Right cardiac atrium (tissue), 5 donors: ENCODE data around the gene CHRNG. TPM values are rescaled to one million over a fixed set of nuclear protein-coding genes. Genes with fewer than 3 reads are reported as not detected.
A peak's percentile ranks its signal among the peaks of the same experiment; 100 is the strongest.

Source experiments
- ATAC-seq, 2 donors: fragments of 200-7000 bp; cut with Tn5 transposase; one replicate each; pipeline versions ENCODE4 v1.8.0 to v1.9.1; 2020; ENCODE audit warnings: moderate library complexity in 2 of 2, mild to moderate bottlenecking in 1 of 2
- DNase-seq, 3 donors: peaks; one replicate each; pipeline ENCODE4 v3.0.0-alpha.2; 2020
- H3K27ac ChIP-seq: one replicate; pipeline ENCODE4 v1.5.1; 2013; ENCODE audit warnings: mild to moderate bottlenecking, low read length, control low read depth, moderate library complexity
- H3K27me3 ChIP-seq: one replicate; pipeline ENCODE4 v1.6.1; 2013; ENCODE audit not compliant: control insufficient read depth, insufficient read depth
- H3K4me1 ChIP-seq: one replicate; pipeline ENCODE4 v1.6.1; 2013; ENCODE audit warnings: low read length; ENCODE audit not compliant: control insufficient read depth, insufficient read depth
- H3K4me3 ChIP-seq: one replicate; pipeline ENCODE4 v1.5.1; 2013; ENCODE audit warnings: low read length, control low read depth
- H3K9me3 ChIP-seq: one replicate; pipeline ENCODE4 v1.6.1; 2013; ENCODE audit warnings: low read length; ENCODE audit not compliant: control insufficient read depth
- WGBS: extraction: QIAGEN DNeasy Blood & Tissue Kit; methylation state at CpG from one replicate; pipeline ENCODE4 v1.1.7; 2013; 5-methylcytosine and 5-hydroxymethylcytosine counted together
- intact Hi-C, 4 donors: fragments of 100-400 bp; cut with DNase I; formaldehyde crosslinking; loops; one replicate each; pipeline versions ENCODE4 v1.11.0 to v1.14.0; 2022 to 2023
- polyA plus RNA-seq: library from polyadenylated mRNA; stranded (reverse); fragments of 200-250 nt; gene quantifications from one replicate; pipeline ENCODE4 v1.2.3, GENCODE V29; 2013
- total RNA-seq, 4 donors: library from RNA; stranded (reverse); fragmentation: NEBNext Ultra II Directional; extraction: Animal tissue kit (Norgen Biotek cat#: 25700); gene quantifications; one replicate each; pipeline ENCODE4 v1.2.1, GENCODE V29; 2021
- donor health status: healthy with polysubstance abuse.
- donor health status: DM: no; HTN: yes; CAD: no.
- donor health status: DM: no; HTN: no; CAD: no.
- donor health status: DM: no; HTN: yes; CAD: no; lungs with severe emphysema.
- donor health status: DM: yes; HTN: yes; CAD: no.

Gene CHRNG
- total and polyA plus RNA-seq, 5 donors = not detected

DNA sequence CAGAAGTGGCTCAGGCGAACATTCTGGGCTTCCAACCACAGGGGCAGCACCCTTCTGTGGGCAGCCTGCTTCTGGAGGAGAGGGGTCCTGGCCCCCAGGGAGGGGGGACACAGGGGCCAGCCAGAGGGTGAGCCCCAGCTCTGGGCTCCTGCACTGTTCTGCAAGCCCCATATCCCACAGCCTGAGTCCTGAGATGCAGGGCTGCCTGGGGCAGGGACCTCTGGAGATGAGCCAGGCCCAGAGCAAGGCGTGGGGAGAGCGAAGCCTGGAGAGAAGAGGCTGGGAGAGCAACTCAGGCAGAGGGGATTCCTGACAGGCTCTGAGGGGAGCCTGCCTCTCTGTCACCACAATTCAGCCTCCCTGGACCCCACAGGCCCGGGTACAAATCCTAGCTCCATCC is 32.8 kb upstream of the CHRNG start:
- no peak for ATAC-seq
- intact Hi-C loops = no loop called here

DNA sequence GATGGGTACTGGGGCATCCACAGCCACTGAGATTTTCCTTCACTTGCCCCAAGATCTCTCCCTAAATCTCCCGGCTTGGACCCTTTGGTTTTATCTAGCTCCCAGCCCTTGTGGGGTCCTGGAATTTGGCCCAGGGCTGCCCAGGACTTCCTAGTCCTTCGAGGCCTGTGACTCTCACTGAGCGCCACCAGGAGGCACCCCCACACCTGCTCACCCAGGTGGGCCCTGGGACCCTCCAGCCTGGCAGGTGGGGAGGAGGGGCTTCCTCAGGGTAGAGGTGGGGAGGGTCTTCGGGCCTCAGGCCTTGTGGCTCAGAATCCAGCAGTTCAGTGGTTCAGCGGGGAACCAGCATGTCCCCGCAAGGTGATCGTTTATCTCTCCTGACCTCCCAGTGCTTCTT is 31.2 kb upstream of the CHRNG start:
- H3K4me1 ChIP-seq = no peaks in the 10 kb centered on the region
- WGBS = 75% methylated on average over 7 of the region's 7 CpGs
- H3K27me3 ChIP-seq = no peaks in the 10 kb centered on the region
- no peaks in the 10 kb centered on the region for H3K9me3 ChIP-seq
- DNase-seq (peak in 1 of 3 donors; percentile 18), ATAC-seq (no peak)
- intact Hi-C loops = no loop called here
- no peak overlapping the region for H3K27ac ChIP-seq
- H3K4me3 ChIP-seq = no peak overlapping the region

More for the DNA sequence above, 32.8 kb upstream of the CHRNG start:
- Histone ChIP-seq H3K9me3 (no peaks in the 10 kb centered on the region), H3K27ac (no peak overlapping the region), H3K4me3 (no peak overlapping the region), H3K27me3 (no peaks in the 10 kb centered on the region), H3K4me1 (no peaks in the 10 kb centered on the region)
- DNase-seq = peak in 1 of 3 donors; percentile 29
- 78% methylated on average over 4 of the region's 4 CpGs for WGBS

DNA sequence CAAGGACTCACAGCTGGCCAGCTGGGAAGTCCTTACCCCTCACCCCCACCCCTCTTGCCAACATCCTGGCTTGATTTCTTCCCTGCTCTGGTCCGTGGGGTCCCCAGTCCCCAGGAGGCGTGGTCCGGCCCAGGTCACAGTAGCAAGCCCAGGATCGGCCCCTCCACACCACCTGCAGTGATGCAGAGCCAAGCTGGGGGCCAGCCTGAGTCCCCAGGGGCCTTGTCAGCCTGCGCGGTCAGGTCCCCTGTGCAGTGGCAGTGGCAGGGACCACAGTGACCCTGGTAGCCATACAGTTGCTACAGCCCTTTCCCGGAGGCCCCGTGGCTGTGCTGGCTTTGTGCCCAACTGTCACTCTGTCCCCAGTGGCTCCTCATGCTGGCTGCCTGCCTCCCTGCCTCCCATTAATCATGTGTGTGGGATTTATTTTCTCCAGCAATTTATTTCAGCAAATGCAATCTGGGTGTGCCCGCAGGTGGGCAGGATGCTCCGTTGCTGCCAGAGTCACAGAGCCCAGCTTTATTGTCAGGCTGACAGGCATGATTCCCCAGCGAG is 28.1 kb upstream of the CHRNG start:
- Histone ChIP-seq H3K4me3 (no peak overlapping the region), H3K9me3 (no peaks in the 10 kb centered on the region), H3K4me1 (no peaks in the 10 kb centered on the region), H3K27ac (no peak overlapping the region), H3K27me3 (no peaks in the 10 kb centered on the region)
- ATAC-seq (peak in 1 of 2 donors; percentile 13), DNase-seq (peak in 1 of 3 donors; percentile 55)
- 48% methylated on average over 11 of the region's 11 CpGs for WGBS
- intact Hi-C loops = no loop called here

- DNase-seq (peak in 1 of 3 donors; percentile 14), ATAC-seq (no peak)
- H3K4me1 ChIP-seq = no peaks in the 10 kb centered on the region
- WGBS = 83% methylated on average over 10 of the region's 10 CpGs
- H3K4me3 ChIP-seq = no peak overlapping the region
- H3K9me3 ChIP-seq = no peaks in the 10 kb centered on the region
- H3K27me3 ChIP-seq = no peaks in the 10 kb centered on the region
- intact Hi-C loops = no loop called here
- H3K27ac ChIP-seq = no peak overlapping the region
These were observed 26.9 kb upstream of the CHRNG start for GRCh38 chr2:232512602-232513001.

- no peaks in the 10 kb centered on the region for H3K4me1 ChIP-seq
- H3K9me3 ChIP-seq = no peaks in the 10 kb centered on the region
- ATAC-seq = no peak
- peak in 1 of 3 donors; percentile 16 for DNase-seq
- no peak overlapping the region for H3K4me3 ChIP-seq
- H3K27ac ChIP-seq = no peak overlapping the region
- intact Hi-C loops = no loop called here
- no peaks in the 10 kb centered on the region for H3K27me3 ChIP-seq
- WGBS = 74% methylated on average over 5 of the region's 5 CpGs
These were observed 26.1 kb upstream of the CHRNG start for GRCh38 chr2:232513353-232513752.

- WGBS = 85% methylated on average over 7 of the region's 7 CpGs
- Histone ChIP-seq H3K4me1 (no peaks in the 10 kb centered on the region), H3K27me3 (no peaks in the 10 kb centered on the region), H3K9me3 (no peaks in the 10 kb centered on the region), H3K4me3 (no peak overlapping the region), H3K27ac (no peak overlapping the region)
- DNase-seq (no peak), ATAC-seq (no peak)
- intact Hi-C loops = no loop called here
These were observed 23.9 kb upstream of the CHRNG start for GRCh38 chr2:232515639-232516038.

- H3K4me1 ChIP-seq = no peaks in the 10 kb centered on the region
- no peak overlapping the region for H3K27ac ChIP-seq
- no peaks in the 10 kb centered on the region for H3K9me3 ChIP-seq
- WGBS = 93% methylated on average over 3 of the region's 3 CpGs
- no peak overlapping the region for H3K4me3 ChIP-seq
- DNase-seq (peak in 1 of 3 donors; percentile 9), ATAC-seq (no peak)
- intact Hi-C loops = no loop called here
- H3K27me3 ChIP-seq = no peaks in the 10 kb centered on the region
These were observed 22.9 kb upstream of the CHRNG start for GRCh38 chr2:232516551-232516950.

DNA sequence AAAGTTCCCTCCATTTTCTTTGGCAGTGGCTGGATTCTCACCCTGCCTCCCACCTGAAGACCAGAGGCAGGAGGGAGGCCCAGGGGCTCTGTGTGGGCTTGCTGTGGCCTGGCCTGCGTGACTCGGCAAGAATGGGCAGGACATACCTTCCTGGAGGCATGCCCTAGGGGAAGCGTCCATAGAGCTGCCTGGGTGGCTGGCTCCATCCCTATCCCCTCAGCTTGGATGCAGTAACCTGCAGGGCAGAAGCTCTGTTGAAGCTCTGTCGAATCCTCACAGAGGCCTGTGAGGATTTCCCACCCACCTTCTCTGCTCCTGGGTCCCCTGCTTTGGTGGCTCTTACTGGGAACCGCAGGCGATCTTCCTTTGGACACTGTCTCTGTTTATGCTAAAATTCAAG is 20.6 kb upstream of the CHRNG start:
- intact Hi-C loops = no loop called here
- DNase-seq = peak in 1 of 3 donors; percentile 9
- Histone ChIP-seq H3K27ac (no peak overlapping the region), H3K27me3 (no peaks in the 10 kb centered on the region), H3K4me1 (peaks cover 2% of the 10 kb centered on the region), H3K4me3 (no peak overlapping the region), H3K9me3 (no peaks in the 10 kb centered on the region)
- ATAC-seq = no peak
- 64% methylated on average over 6 of the region's 6 CpGs for WGBS

- ATAC-seq = no peak
- Histone ChIP-seq H3K27me3 (no peaks in the 10 kb centered on the region), H3K9me3 (no peaks in the 10 kb centered on the region), H3K27ac (no peak within 1 kb of the TSS), H3K4me1 (peaks cover 2% of the 10 kb centered on the region), H3K4me3 (no peak within 1 kb of the TSS)
- WGBS = 53% methylated on average over 19 of the region's 19 CpGs
- peak in 1 of 3 donors; percentile 6 for DNase-seq
- intact Hi-C loops = loop anchor here in 3 of 4 donors (5.0 to 10.0 kb wide), 5 partner anchors 73 to 618 kb away; partner anchors contain the start of gene NPPC (in 1 of the 3)
These were observed 19.7 kb upstream of the CHRNG start, which contains the start of gene PRSS56 for GRCh38 chr2:232519581-232520438. PRSS56 (plus strand) TSS chr2:232520388; CDS start chr2:232520599, 211 bp downstream.

GRCh38 chr2:232520489-232520888 is 19.0 kb upstream of the CHRNG start:
- Histone ChIP-seq H3K9me3 (no peaks in the 10 kb centered on the region), H3K27me3 (no peaks in the 10 kb centered on the region), H3K27ac (no peak overlapping the region), H3K4me1 (peaks cover 2% of the 10 kb centered on the region), H3K4me3 (no peak overlapping the region)
- peak in 1 of 3 donors; percentile 53 for DNase-seq
- 73% methylated on average over 15 of the region's 15 CpGs for WGBS
- ATAC-seq = no peak
- intact Hi-C loops = loop anchor here in 3 of 4 donors (5.0 to 10.0 kb wide), 5 partner anchors 73 to 618 kb away; partner anchors contain the start of gene NPPC (in 1 of the 3)

DNA sequence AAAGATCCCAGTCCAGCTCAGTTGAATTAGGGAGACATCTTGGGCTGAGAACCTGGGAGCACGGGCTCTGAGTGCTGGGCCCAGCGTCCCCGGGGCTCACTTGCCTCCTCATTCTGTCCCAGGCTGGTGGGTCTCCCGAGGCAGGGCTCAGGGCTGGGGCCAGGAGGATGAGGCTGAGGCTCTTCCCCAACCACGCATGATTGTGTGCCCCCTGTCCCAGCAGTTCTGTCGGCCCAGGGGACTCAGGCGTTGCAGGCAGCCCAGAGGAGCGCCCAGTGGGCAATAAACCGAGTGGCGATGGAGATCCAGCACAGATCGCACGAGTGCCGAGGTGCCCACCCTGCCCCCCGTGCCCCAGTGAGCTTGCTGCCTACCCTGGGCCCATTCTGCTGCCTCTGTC is 18.4 kb upstream of the CHRNG start:
- no peaks in the 10 kb centered on the region for H3K9me3 ChIP-seq
- H3K27me3 ChIP-seq = no peaks in the 10 kb centered on the region
- H3K4me3 ChIP-seq = no peak overlapping the region
- no peak for DNase-seq
- H3K27ac ChIP-seq = no peak overlapping the region
- peaks cover 2% of the 10 kb centered on the region for H3K4me1 ChIP-seq
- intact Hi-C loops = loop anchor here in 3 of 4 donors (5.0 to 10.0 kb wide), 5 partner anchors 74 to 619 kb away; partner anchors contain the start of gene NPPC (in 1 of the 3)
- 88% methylated on average over 14 of the region's 14 CpGs for WGBS
- ATAC-seq = no peak
